K562 (cell line): ENCODE results near the gene HOXC5. TPM values are rescaled to one million over a fixed set of nuclear protein-coding genes. Genes with fewer than 3 reads are reported as not detected.

Experiments used
- ATAC-seq: fragments of 200-7000 bp; cut with Tn5 transposase; 3 replicates; pipeline ENCODE4 v1.9.1; 2020; ENCODE audit warnings: moderate library complexity
- BruUV-seq: library from RNA; stranded (reverse); fragments of 400-500 nt; replicated peaks from 2 replicates; lab custom pipeline; 2021; lab: Mats Ljungman, UMichigan
- CTCF ChIA-PET: fragments of 300-600 bp; formaldehyde crosslinking; extraction: SDS; loops from one replicate; lab custom pipeline; 2021; ENCODE audit warnings: low intra/inter-chr PET ratio; lab: Yijun Ruan, JAX
- POLR2A ChIA-PET: fragments of 300-600, 350-650 bp; sonication (Branson Sonifier 250); formaldehyde crosslinking; extraction: SDS; loops from one replicate; lab custom pipeline; 2021; ENCODE audit warnings: antibody characterized with exemption, inconsistent platforms; lab: Yijun Ruan, JAX
- DNase-seq, 4 experiments: peaks; one replicate each; pipeline versions ENCODE4 v3.0.0 to v3.0.0-alpha.2; 2011 to 2018; ENCODE audit warnings: low spot score in 3 of 4, mixed read lengths in 3 of 4; ENCODE audit errors: extremely low read depth in 1 of 4
- FAIRE-seq: peaks from 2 replicates; lab custom pipeline; 2011; peaks lifted over from hg19 to GRCh38; lab: Jason Lieb, UNC
- H2AFZ ChIP-seq: 2 replicates; pipeline ENCODE4 v1.6.0; 2011; ENCODE audit warnings: low read depth, low read length, control low read depth, inconsistent platforms
- H3K27ac ChIP-seq: fragments of 200-600 bp; 3 replicates; pipeline ENCODE4 v1.8.0; 2011; ENCODE audit warnings: low read depth, mild to moderate bottlenecking, control low read depth, inconsistent platforms, low read length, moderate library complexity, mixed read lengths; ENCODE audit errors: extremely low read depth
- H3K27me3 ChIP-seq, 2 experiments: fragments of 300-600 bp in 1 of 2; 2 replicates in 1 of 2; 3 replicates in 1 of 2; pipeline versions ENCODE4 v1.6.0 to v1.8.0; 2011; ENCODE audit warnings: inconsistent platforms in 2 of 2, low read length in 2 of 2, mild to moderate bottlenecking in 1 of 2, mixed read lengths in 1 of 2, moderate library complexity in 1 of 2; ENCODE audit not compliant: control insufficient read depth in 2 of 2, insufficient read depth in 2 of 2
- H3K36me3 ChIP-seq: fragments of 300-600 bp; 3 replicates; pipeline ENCODE4 v1.8.0; 2011; ENCODE audit warnings: mild to moderate bottlenecking, low read length, inconsistent platforms; ENCODE audit not compliant: control insufficient read depth, insufficient read depth
- H3K4me1 ChIP-seq, 2 experiments: fragments of 200-600 bp in 1 of 2; replicated peaks in 1 of 2; 2 replicates in 1 of 2; 3 replicates in 1 of 2; pipeline versions ENCODE4 v1.5.1 to v1.8.0; 2011; ENCODE audit warnings: inconsistent platforms in 2 of 2, low read length in 2 of 2, mild to moderate bottlenecking in 1 of 2, mixed read lengths in 1 of 2, moderate library complexity in 1 of 2; ENCODE audit not compliant: control insufficient read depth in 2 of 2, insufficient read depth in 2 of 2
- H3K4me2 ChIP-seq: 2 replicates; pipeline ENCODE4 v1.6.1; 2011; ENCODE audit warnings: low read length, control low read depth, inconsistent platforms, mixed read lengths; ENCODE audit not compliant: insufficient read depth
- H3K4me3 ChIP-seq: fragments of 200-600 bp; sonication (generic), shearing (Covaris generic); 2 replicates; pipeline ENCODE4 v1.5.1; 2016; ENCODE audit warnings: control low read depth, inconsistent platforms
- H3K79me2 ChIP-seq: fragments of 200-600 bp; 3 replicates; pipeline ENCODE4 v1.8.0; 2011; ENCODE audit warnings: low read length, inconsistent platforms; ENCODE audit not compliant: control insufficient read depth, insufficient read depth
- H3K9ac ChIP-seq, 2 experiments: 2 replicates each; pipeline versions ENCODE4 v1.6.0 to v1.6.1; 2011; ENCODE audit warnings: low read depth in 2 of 2, low read length in 2 of 2, control low read depth in 1 of 2, inconsistent platforms in 1 of 2, mild to moderate bottlenecking in 1 of 2, mixed read lengths in 1 of 2; ENCODE audit not compliant: insufficient read depth in 1 of 2
- H3K9me1 ChIP-seq: one replicate; pipeline ENCODE4 v1.6.0; 2011; ENCODE audit warnings: inconsistent platforms, mild to moderate bottlenecking, low read length, moderate library complexity; ENCODE audit not compliant: control insufficient read depth, insufficient read depth
- H3K9me3 ChIP-seq: replicated peaks from 2 replicates; pipeline ENCODE4 v1.5.1; 2011; ENCODE audit warnings: low read depth, low read length, inconsistent platforms; ENCODE audit not compliant: control insufficient read depth, insufficient read depth
- H4K20me1 ChIP-seq: replicated peaks from 2 replicates; pipeline ENCODE4 v1.6.1; 2011; ENCODE audit warnings: low read length, inconsistent platforms, mixed read lengths; ENCODE audit not compliant: control insufficient read depth, insufficient read depth
- ZBTB33 ChIP-seq: sonication (generic); formaldehyde crosslinking; IDR thresholded peaks from 2 replicates; pipeline ENCODE4 v1.8.1; 2023; ENCODE audit warnings: mild to moderate bottlenecking, missing genetic modification reagents
- ZBTB34 ChIP-seq: fragments of 250-450 bp; sonication (Bioruptor Pico); IDR thresholded peaks from 2 replicates; pipeline ENCODE4 v1.8.0; 2021; ENCODE audit warnings: mild to moderate bottlenecking, moderate library complexity
- ZBTB40 ChIP-seq, 2 experiments: fragments of 450-650 bp in 1 of 2; sonication (generic) in 1 of 2; formaldehyde crosslinking in 1 of 2; IDR thresholded peaks; 2 replicates each; pipeline versions ENCODE4 v1.7.1 to v1.9.0; 2016 to 2022; ENCODE audit warnings: inconsistent platforms in 1 of 2, mild to moderate bottlenecking in 1 of 2, missing genetic modification reagents in 1 of 2
- ZNF589 ChIP-seq: fragments of 200-800 bp; sonication (Bioruptor generic); IDR thresholded peaks from 2 replicates; pipeline ENCODE4 v1.6.1; 2016; ENCODE audit warnings: low read depth, missing genetic modification characterization, missing compliant biosample characterization
- WGBS: fragments of 100-300 bp; shearing (Covaris generic); methylation state at CpG from one replicate; pipeline ENCODE4 v1.1.6; 2016; ENCODE audit warnings: low coverage, mixed read lengths; ENCODE audit not compliant: insufficient coverage; ENCODE audit errors: missing lambda C conversion rate; 5-methylcytosine and 5-hydroxymethylcytosine counted together
- in situ Hi-C: fragments of 300-500 bp; cut with MboI; formaldehyde crosslinking; loops from 4 replicates; pipeline ENCODE4 v1.15.0; 2018; ENCODE audit warnings: inconsistent platforms, mixed read lengths
- intact Hi-C: fragments of 100-400 bp; cut with micrococcal nuclease; formaldehyde crosslinking; loops from 2 replicates; pipeline ENCODE4 v1.14.2; 2022
- polyA plus RNA-seq, 8 experiments: library from polyadenylated mRNA; depleted of rRNA in 4 of 8; stranded (reverse) in 5 of 8; unstranded in 3 of 8; fragments of >200 nt; fragmentation: Nextera tagmentation in 2 of 8; fragmentation: Illumina TruSeq in 1 of 8; extraction: Ambion mirVana in 2 of 8; extraction: Trizol in 1 of 8; gene quantifications; 2 replicates each; pipeline versions ENCODE4 v1.2.1 to v1.2.3, GENCODE V29; 2011 to 2014; ENCODE audit warnings: inconsistent platforms in 1 of 8, missing spikeins in 1 of 8
- total RNA-seq, 7 experiments: library from RNA; depleted of rRNA in 6 of 7; stranded (reverse); fragments of >200 nt in 6 of 7; fragmentation: Illumina TruSeq in 2 of 7; extraction: Trizol in 2 of 7; gene quantifications; 2 replicates each; pipeline versions ENCODE4 v1.2.1 to v1.2.3, GENCODE V29; 2011 to 2021; ENCODE audit warnings: low replicate concordance in 1 of 7

Gene HOXC5
- total and polyA plus RNA-seq, 9 of the 15 experiments (the other 6 are each of a cell fraction or from before 2014, with no cell fraction given), result 0.10 to 0.44 (median 0.18) TPM; not detected in 4

- H3K9ac ChIP-seq, result no peak overlapping the region
- POLR2A ChIA-PET, result interaction anchor here (0.6 to 1.0 kb wide), 2 partner anchors 9 to 675 kb away, joined by 3 read pairs; no protein-coding TSS in a partner anchor
- H4K20me1 ChIP-seq, result no peaks in the 10 kb centered on the region
- H3K27me3 ChIP-seq, result no peaks in the 10 kb centered on the region
- H3K9me3 ChIP-seq, result no peaks in the 10 kb centered on the region
- H3K4me3 ChIP-seq, result no peak overlapping the region
- FAIRE-seq, result no peak
- H3K9me1 ChIP-seq, result no peaks in the 10 kb centered on the region
- in situ Hi-C loops, result loop anchor here (10.0 kb wide), 1 partner anchor 165 kb away; no protein-coding TSS in a partner anchor
- intact Hi-C loops, result no loop called here
- no peaks in the 10 kb centered on the region for H3K79me2 ChIP-seq
- ATAC-seq, result no peak
- no peak for DNase-seq
- peaks cover 2% of the 10 kb centered on the region; the same call in 1 of the 3 replicates for H3K36me3 ChIP-seq
- H3K4me2 ChIP-seq, result no peak overlapping the region
- H3K27ac ChIP-seq, result no peak overlapping the region
- CTCF ChIA-PET, result no interaction called here
- no peak overlapping the region for H2AFZ ChIP-seq
- 83% methylated on average over 29 of the region's 53 CpGs for WGBS
- H3K4me1 ChIP-seq, result peaks cover 3 to 25% of the 10 kb centered on the region in 2 experiments; a peak in 3 of 5 replicates
- BruUV-seq, result no TSS peak
- TF ChIP-seq ZBTB40 (IDR thresholded peaks at IDR 0.05) (no peak), ZBTB40 (CRISPR knock-in tag; IDR thresholded peaks at IDR 0.05) (no peak), ZBTB33 (CRISPR knock-in tag) (peak; percentile 87), ZBTB34 (CRISPR knock-in tag) (no peak), ZNF589 (CRISPR knock-in tag) (no peak)
These were observed 3.1 kb upstream of the HOXC5 start for GRCh38 chr12:54029529-54030441.
